Lower lobe of right lung (tissue), 2 donors: ENCODE results near the gene BCO1. TPM values are rescaled to one million over a fixed set of nuclear protein-coding genes. Genes with fewer than 3 reads are reported as not detected.

ENCODE experiments used
- ATAC-seq, 2 donors: fragments of 200-7000 bp; cut with Tn5 transposase; one replicate each; pipeline ENCODE4 v1.9.1; 2020 to 2022; ENCODE audit warnings: mild to moderate bottlenecking in 2 of 2, moderate library complexity in 2 of 2
- DNase-seq: peaks from one replicate; pipeline ENCODE4 v3.0.0-alpha.2; 2020
- H3K27ac ChIP-seq: fragments of 200-600 bp; one replicate; pipeline ENCODE4 v1.8.0; 2022
- H3K27me3 ChIP-seq: fragments of 200-600 bp; one replicate; pipeline ENCODE4 v1.8.0; 2022; ENCODE audit warnings: low read depth
- H3K36me3 ChIP-seq: fragments of 200-600 bp; one replicate; pipeline ENCODE4 v1.8.0; 2022; ENCODE audit warnings: mild to moderate bottlenecking
- H3K4me1 ChIP-seq: fragments of 200-600 bp; one replicate; pipeline ENCODE4 v1.8.0; 2022
- H3K4me3 ChIP-seq: fragments of 200-600 bp; one replicate; pipeline ENCODE4 v1.8.0; 2022; ENCODE audit warnings: mild to moderate bottlenecking
- H3K9me3 ChIP-seq: fragments of 200-600 bp; one replicate; pipeline ENCODE4 v1.8.0; 2022
- intact Hi-C: fragments of 100-400 bp; cut with DNase I; formaldehyde crosslinking; loops from one replicate; pipeline ENCODE4 v1.11.0; 2022
- total RNA-seq: library from RNA; stranded (reverse); fragmentation: NEBNext Ultra II Directional; extraction: Animal tissue kit (Norgen Biotek cat#: 25700); gene quantifications from one replicate; pipeline ENCODE4 v1.2.1, GENCODE V29; 2021
- TF ChIP-seq, protein P1 (sequence below): fragments of 200-600 bp; IDR thresholded peaks from one replicate; pipeline ENCODE4 v1.8.0; 2022; ENCODE audit warnings: antibody characterized with exemption, mild to moderate bottlenecking
- donor health status: DM: no; HTN: yes; CAD: no; lungs with severe emphysema.

Gene BCO1
- total RNA-seq, 1 donor from 2014 or later = 0.74 TPM

DNA sequence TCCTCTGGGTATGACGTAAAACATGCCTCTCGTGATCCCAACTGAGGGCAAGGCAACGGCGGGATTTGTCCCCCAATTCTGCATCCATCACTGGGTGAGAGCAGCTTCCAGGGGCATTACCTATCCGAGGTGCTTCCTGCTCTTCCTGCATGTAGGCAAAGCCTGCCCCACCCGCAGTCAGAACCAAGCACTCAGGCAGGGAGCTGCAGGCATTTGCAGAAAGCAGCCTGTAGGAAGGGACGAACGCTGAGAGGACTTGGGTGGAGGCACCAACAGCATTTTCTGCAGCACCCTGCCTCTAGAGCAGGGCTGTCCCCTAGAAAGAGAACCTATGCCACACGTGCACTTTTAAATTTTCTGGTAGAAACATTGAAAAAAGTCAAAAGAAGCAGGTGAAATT lies 5.5 kb downstream of the BCO1 start:
- TF ChIP-seq, protein P1, sequence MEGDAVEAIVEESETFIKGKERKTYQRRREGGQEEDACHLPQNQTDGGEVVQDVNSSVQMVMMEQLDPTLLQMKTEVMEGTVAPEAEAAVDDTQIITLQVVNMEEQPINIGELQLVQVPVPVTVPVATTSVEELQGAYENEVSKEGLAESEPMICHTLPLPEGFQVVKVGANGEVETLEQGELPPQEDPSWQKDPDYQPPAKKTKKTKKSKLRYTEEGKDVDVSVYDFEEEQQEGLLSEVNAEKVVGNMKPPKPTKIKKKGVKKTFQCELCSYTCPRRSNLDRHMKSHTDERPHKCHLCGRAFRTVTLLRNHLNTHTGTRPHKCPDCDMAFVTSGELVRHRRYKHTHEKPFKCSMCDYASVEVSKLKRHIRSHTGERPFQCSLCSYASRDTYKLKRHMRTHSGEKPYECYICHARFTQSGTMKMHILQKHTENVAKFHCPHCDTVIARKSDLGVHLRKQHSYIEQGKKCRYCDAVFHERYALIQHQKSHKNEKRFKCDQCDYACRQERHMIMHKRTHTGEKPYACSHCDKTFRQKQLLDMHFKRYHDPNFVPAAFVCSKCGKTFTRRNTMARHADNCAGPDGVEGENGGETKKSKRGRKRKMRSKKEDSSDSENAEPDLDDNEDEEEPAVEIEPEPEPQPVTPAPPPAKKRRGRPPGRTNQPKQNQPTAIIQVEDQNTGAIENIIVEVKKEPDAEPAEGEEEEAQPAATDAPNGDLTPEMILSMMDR = no peak
- peaks cover 2% of the 10 kb centered on the region for H3K4me1 ChIP-seq
- H3K27me3 ChIP-seq = no peaks in the 10 kb centered on the region
- intact Hi-C loops = no loop called here
- no peak for DNase-seq
- no peak overlapping the region for H3K4me3 ChIP-seq
- no peak overlapping the region for H3K27ac ChIP-seq
- no peak for ATAC-seq
- no peaks in the 10 kb centered on the region for H3K9me3 ChIP-seq
- no peaks in the 10 kb centered on the region for H3K36me3 ChIP-seq

DNA sequence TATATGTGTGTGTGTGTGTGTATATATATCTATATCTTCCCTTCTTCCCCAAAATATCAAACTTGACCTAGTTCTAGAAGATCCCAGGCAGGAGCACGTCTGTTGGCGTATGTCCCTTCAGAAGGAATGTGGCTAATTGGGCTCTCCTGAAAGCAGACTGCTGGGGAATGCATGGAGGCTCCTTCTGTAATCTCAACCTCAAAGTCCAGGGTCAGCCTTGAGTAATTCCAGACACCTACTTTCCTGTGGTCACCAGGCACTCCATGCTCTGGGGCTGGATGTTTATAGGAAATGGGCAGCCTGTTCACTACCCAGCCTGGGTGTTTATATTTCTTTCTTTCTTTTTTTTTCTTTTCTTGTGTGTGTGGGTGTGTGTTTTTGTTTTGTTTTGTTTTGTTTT lies 13.4 kb downstream of the BCO1 start:
- DNase-seq = no peak
- Histone ChIP-seq H3K36me3 (no peaks in the 10 kb centered on the region), H3K27ac (no peak overlapping the region), H3K9me3 (no peaks in the 10 kb centered on the region), H3K4me3 (no peak overlapping the region), H3K4me1 (no peaks in the 10 kb centered on the region), H3K27me3 (no peaks in the 10 kb centered on the region)
- intact Hi-C loops = no loop called here
- TF ChIP-seq, protein P1 = no peak
- peak; percentile 28 to 53 for ATAC-seq

DNA sequence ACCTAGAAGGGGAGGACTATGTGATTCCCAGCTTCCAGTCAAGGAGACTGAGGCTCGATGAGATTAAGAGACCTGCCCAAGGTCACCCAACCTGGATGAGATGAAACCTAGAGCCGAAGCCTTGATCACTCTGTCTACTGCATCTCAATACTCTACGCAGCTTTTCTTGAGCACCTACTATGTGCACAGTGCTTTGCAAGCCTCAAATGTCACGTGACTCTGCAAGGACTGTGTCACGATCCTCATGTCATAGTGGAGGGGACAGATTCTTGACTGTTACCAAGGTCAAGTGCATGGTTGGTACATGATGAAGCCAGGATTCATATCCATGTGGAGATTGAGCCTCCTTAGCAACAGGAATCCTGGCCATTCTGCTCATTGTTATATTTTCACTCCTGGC lies 14.7 kb downstream of the BCO1 start:
- no peaks in the 10 kb centered on the region for H3K9me3 ChIP-seq
- TF ChIP-seq, protein P1 = no peak
- H3K27ac ChIP-seq = no peak overlapping the region
- no peaks in the 10 kb centered on the region for H3K27me3 ChIP-seq
- no peaks in the 10 kb centered on the region for H3K4me1 ChIP-seq
- intact Hi-C loops = no loop called here
- no peaks in the 10 kb centered on the region for H3K36me3 ChIP-seq
- DNase-seq (no peak), ATAC-seq (no peak)
- H3K4me3 ChIP-seq = no peak overlapping the region

DNA sequence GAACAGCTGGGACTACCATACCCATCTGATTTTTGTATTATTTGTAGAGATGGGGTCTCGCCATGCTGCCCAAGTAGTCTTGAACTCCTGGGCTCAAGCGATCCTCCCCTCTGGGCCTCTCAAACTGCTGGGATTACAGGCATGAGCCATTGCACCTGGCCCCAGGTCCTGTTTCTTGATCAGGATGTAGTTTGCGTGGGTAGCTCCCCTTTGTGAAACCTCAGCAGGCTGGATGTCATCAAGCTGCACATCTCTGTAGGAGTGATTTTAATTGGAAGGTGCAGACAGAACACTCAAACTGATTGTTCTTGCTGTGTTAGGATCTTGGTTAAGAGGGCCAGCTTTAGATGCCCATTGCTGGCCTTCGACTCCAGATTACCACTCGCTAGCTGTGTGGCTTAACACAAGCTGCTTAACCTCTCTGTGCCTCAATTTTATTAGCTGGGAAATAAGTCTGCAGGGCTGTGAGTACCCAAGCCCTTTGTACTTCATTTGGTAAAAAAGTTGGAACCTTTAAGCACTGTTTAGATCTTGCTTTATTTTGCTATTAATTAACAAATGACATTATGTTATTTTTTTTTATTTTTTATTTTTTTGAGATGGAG lies 16.5 kb downstream of the BCO1 start:
- Histone ChIP-seq H3K27me3 (no peaks in the 10 kb centered on the region), H3K27ac (no peak overlapping the region), H3K9me3 (no peaks in the 10 kb centered on the region), H3K4me3 (no peak overlapping the region), H3K4me1 (no peaks in the 10 kb centered on the region), H3K36me3 (no peaks in the 10 kb centered on the region)
- intact Hi-C loops = no loop called here
- ATAC-seq (no peak), DNase-seq (no peak)
- TF ChIP-seq, protein P1 = no peak

DNA sequence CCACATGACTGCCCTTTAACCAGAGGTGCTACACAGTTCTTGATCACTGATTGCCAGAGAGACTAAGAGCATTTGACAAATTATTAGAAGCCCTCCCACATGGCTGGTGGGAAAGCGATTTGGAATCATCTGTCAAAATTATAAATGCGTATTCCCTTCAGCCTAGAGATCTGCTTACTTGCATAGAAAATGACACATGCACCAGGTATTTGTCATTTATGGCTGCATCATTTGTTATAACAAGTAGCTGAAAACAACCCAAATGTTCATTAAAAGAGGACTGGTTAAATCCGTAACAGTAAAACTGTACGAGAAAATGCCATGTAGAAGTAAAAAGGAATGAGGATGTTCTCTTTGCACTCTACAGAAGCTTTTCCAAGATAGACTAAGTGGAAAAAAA lies 21.4 kb downstream of the BCO1 start:
- Histone ChIP-seq H3K27ac (no peak overlapping the region), H3K36me3 (no peaks in the 10 kb centered on the region), H3K27me3 (no peaks in the 10 kb centered on the region), H3K4me3 (no peak overlapping the region), H3K4me1 (no peaks in the 10 kb centered on the region), H3K9me3 (no peaks in the 10 kb centered on the region)
- intact Hi-C loops = no loop called here
- ATAC-seq = no peak
- TF ChIP-seq, protein P1 = no peak
- DNase-seq = no peak
